ENCODE data around the gene PDE3A.

- TF ChIP-seq ZFX (IDR thresholded peaks at IDR 0.05) (no peak), CTCF (conservative IDR thresholded peaks at IDR 0.05) (no peak)
Observed at GRCh38 chr12:20578142-20578541, 209.8 kb downstream of the PDE3A start.
